ENCODE data around the gene RIBC1.
A peak's percentile ranks its signal among the peaks of the same experiment; 100 is the strongest.

Gene RIBC1

DNA sequence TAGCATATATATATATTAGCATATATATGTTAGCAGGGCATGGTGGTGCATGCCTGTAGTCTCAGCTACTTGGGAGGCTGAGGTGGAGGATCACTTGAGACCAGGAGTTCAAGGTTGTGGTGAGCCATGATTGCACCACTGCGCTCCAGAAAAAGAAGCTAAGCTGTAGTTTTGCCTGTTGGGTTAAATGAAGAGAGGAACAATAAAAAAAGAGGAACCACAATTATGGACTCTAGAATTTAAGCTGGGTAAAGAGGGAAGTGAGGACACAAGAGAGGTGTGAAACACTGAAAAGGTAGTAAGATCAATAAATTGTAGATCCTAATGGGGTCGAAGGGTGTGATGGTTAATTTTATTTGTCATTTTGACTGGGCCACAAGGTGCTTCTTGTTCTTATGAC lies 52.0 kb downstream of the RIBC1 start:
- DNase-seq: no peak
- in situ Hi-C loops (cut with HindIII; ENCODE audit: low pct_ligation_motif_present, low pct_unique_long_range_greater_than_20kb, low sequenced_read_pairs): no loop called here

DNA sequence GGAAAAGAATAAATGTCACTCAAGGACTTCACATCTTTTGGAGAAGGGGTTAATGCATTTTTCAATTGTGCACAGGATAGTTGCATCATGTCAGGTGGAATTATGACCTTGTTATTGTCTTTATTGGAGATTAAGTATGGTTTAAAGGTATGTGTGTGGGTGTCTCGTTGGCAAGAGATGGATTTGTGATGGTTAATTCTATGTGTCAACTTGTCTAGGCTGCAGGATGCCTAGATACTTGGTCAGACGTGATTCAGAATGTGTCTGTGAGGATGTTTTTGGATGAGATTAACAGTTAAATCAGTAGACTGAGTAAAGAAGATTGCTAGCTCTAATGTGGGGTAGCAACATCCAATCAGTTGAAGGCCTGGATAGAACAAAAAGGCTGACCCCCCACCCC lies 53.7 kb downstream of the RIBC1 start:
- in situ Hi-C loops (cut with HindIII; ENCODE audit: low pct_ligation_motif_present, low pct_unique_long_range_greater_than_20kb, low sequenced_read_pairs): no loop called here
- DNase-seq: no peak

DNA sequence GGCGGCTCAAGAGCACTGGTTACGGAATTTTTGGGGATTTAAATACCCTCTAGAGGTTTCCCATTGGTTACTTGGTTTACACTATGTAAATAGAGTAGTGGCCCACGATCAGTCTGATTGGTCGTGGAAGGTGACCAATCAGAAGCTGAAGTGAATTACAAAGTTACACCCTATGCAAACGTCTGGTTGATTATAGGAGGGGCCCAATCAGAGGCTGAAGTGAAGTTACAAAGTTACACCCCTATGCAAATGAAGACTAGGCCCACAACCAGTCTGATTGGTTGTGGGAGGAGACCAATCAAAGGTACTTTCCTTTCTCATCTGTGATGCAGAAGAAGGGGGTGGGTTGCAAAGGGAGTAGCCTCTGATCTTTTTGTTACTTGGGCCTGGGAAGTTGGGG lies 56.6 kb downstream of the RIBC1 start:
- peak; percentile 54 for DNase-seq

More for the DNA sequence above, 56.6 kb downstream of the RIBC1 start:
- in situ Hi-C loops (cut with HindIII; ENCODE audit: low pct_ligation_motif_present, low pct_unique_long_range_greater_than_20kb, low sequenced_read_pairs): no loop called here
